GM06990 (cell line): ENCODE data around the gene MAP3K1.

Source experiments
- DNase-seq: peaks from one replicate; pipeline ENCODE4 v3.0.0-alpha.2; 2011; ENCODE audit not compliant: insufficient read length; ENCODE audit errors: extremely low read depth
- H3K27me3 ChIP-seq: replicated peaks from 2 replicates; pipeline ENCODE4 v1.6.0; 2011; ENCODE audit warnings: low read length; ENCODE audit not compliant: control insufficient read depth, insufficient read depth
- H3K36me3 ChIP-seq: 2 replicates; pipeline ENCODE4 v1.5.1; 2011; ENCODE audit warnings: low read length; ENCODE audit not compliant: control insufficient read depth, insufficient read depth
- H3K4me3 ChIP-seq: replicated peaks from 2 replicates; pipeline ENCODE4 v1.5.1; 2011; ENCODE audit warnings: low read depth, mild to moderate bottlenecking, control low read depth, low read length
- CTCF ChIP-seq: IDR thresholded peaks from 2 replicates; pipeline ENCODE4 v1.5.1; 2011; ENCODE audit warnings: low read length, control low read depth, mild to moderate bottlenecking, inconsistent platforms; ENCODE audit not compliant: insufficient read depth, poor library complexity, severe bottlenecking

The MAP3K1 gene

GRCh38 chr5:56845277-56845676 is 29.9 kb downstream of the MAP3K1 start:
- no peak for DNase-seq
- Histone ChIP-seq H3K27me3 (no peaks in the 10 kb centered on the region), H3K36me3 (no peaks in the 10 kb centered on the region), H3K4me3 (no peak overlapping the region)
- no peak for TF ChIP-seq CTCF

GRCh38 chr5:56845904-56846480 is 30.6 kb downstream of the MAP3K1 start:
- H3K36me3 ChIP-seq, result no peaks in the 10 kb centered on the region
- TF ChIP-seq CTCF, result no peak
- no peaks in the 10 kb centered on the region for H3K27me3 ChIP-seq
- no peak overlapping the region for H3K4me3 ChIP-seq
- no peak for DNase-seq

- TF ChIP-seq CTCF, result no peak
- Histone ChIP-seq H3K4me3 (no peak overlapping the region), H3K27me3 (no peaks in the 10 kb centered on the region), H3K36me3 (no peaks in the 10 kb centered on the region)
- no peak for DNase-seq
Measured at GRCh38 chr5:56848206-56848605, 32.9 kb downstream of the MAP3K1 start.

GRCh38 chr5:56849671-56850070 is 34.3 kb downstream of the MAP3K1 start:
- Histone ChIP-seq H3K27me3 (no peaks in the 10 kb centered on the region), H3K4me3 (no peak overlapping the region), H3K36me3 (no peaks in the 10 kb centered on the region)
- TF ChIP-seq CTCF, result no peak
- DNase-seq, result no peak

GRCh38 chr5:56850423-56850822 is 35.1 kb downstream of the MAP3K1 start:
- DNase-seq, result no peak
- H3K27me3 ChIP-seq, result no peaks in the 10 kb centered on the region
- no peaks in the 10 kb centered on the region for H3K36me3 ChIP-seq
- no peak overlapping the region for H3K4me3 ChIP-seq
- no peak for TF ChIP-seq CTCF
